Fibroblast of peridontal ligament (primary cell): ENCODE measurements around the gene SLC26A1.
"Not testable (repeated sequence)": the region's sequence is repeated elsewhere in the genome, so short reads cannot be mapped to it uniquely, and the experiment has no call there.

ENCODE experiments used
- DNase-seq: peaks from one replicate; pipeline ENCODE4 v3.0.0-alpha.2; 2010; ENCODE audit errors: extremely low read depth

Gene SLC26A1

GRCh38 chr4:954211-955020 lies 38.8 kb downstream of the SLC26A1 start:
- no peak for DNase-seq

DNA sequence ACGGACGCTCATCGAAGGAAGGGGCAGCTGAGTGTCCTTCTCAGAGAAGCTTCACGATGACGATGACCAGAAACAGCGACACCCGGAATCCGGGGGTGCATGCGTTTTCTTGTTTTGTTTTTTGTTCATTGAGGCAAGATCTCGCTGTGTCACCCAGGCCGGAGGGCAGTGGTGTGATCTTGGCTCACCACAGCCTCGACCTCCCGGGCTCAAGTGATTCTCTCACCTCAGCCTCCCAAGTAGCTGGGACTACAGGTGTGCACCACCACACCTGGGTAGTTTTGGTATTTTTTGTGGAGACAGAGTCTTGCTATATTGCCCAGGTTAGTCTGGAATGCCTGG lies 39.7 kb downstream of the SLC26A1 start:
- no peak for DNase-seq

DNA sequence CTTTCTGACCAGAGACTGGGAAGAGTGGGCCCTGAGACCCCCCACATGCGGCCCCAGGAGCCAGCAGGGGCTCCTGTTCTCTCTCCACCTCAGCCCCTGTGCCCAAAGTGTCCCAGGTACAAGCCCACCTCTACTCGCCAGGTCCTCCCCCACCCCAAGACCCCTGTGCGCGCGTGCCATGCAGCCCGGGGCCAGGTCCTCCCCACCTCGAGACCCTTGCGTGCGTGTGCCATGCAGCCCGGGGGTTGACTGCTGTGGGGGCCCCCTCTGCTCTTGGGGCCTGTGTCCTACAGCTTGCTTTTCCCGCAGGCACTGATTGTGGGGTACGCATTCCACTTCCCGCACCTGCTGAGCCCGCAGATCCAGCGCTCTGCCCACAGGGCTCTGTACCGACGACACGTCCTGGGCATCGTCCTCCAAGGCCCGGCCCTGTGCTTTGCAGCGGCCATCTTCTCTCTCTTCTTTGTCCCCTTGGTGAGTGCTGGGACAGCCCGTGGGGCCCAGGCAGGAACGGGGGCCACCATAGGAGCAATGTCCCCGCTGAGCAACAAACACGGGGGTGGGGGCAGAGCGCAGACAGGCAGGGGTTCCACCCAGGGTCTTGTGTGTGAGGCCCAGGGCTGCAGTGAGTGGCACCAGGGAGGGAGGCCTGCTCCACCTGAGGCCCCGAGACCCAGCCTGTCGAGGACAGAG lies 40.2 kb downstream of the SLC26A1 start:
- DNase-seq, result no peak

DNA sequence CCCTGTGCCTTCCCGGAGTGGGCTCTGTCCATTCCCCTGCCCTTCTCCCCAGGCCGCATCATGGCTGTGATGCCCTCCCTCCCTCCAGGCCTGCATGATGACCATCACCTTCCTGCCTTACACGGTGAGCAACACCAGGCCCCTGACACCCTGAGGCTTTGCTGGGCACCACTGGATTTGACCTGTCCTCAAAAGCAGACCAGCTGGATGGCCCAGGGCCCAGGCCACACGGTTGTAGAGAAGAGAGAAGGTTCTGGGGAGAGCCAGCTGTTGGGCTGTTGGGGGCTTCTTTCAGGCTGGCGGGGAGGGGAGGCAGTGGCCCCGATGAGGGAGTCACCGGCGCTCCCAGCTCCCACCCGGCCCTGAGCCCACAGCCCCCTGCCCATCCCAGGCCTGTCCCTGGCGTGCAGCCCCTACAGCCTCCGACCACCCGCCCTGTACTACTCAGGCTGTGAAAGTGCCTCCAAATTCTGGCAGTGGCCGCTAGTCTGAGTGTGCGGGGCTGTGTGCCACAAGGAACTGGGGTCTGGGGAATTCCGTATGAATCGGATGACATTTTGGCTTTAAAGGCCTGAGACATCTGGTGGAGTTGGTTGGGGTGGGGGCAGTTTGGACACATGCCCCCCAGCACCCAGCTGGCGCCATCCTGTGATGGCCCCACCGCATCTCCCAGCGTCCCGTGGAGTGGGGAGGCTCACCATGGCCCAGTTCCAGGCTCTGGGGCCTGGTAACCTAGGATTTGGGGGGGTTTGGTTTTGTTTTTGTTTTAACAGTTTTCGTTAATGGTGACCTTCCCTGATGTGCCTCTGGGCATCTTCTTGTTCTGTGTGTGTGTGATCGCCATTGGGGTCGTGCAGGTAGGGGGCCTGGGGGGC lies 41.4 kb downstream of the SLC26A1 start:
- DNase-seq, result no peak

GRCh38 chr4:951186-951585 lies 42.0 kb downstream of the SLC26A1 start:
- no peak for DNase-seq

DNA sequence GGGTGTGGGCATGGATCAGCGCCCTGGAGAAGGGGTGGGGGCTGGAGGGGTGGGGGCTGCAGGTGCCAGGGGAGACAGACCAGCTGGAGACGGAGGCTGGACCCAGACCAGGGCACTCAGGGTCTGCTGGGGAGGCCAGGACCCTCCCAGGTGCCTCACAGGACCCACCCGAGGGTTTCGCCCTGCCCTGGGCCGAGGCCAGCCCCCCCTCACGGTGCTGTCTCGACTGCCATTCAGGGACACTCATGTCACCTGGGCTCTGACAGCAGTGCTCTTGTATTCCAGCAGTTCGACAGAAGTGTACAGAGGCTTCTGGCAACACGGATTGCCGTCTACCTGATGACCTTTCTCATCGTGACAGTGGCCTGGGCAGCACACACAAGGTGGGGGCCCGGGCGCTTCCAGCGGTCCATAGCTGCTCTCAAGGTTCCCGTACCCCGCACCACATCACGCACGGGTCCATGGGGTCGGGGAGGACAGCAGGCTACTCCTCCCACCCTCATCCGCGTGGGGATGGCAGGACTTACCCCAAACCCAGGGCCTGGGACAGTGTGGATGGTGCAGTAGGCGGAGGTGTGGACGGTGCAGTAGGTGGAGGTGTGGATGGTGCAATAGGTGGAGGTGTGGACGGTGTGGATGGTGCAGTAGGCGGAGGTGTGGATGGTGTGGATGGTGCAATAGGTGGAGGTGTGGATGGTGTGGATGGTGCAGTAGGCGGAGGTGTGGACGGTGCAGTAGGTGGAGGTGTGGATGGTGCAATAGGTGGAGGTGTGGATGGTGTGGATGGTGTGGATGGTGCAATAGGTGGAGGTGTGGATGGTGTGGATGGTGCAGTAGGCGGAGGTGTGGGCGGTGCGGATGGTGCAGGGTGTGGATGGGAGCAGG lies 42.8 kb downstream of the SLC26A1 start:
- no peak for DNase-seq

- no peak for DNase-seq
Measured at GRCh38 chr4:949656-950055, 43.5 kb downstream of the SLC26A1 start.

GRCh38 chr4:948936-949300 lies 44.3 kb downstream of the SLC26A1 start:
- DNase-seq, result no peak

- DNase-seq, result no peak
Measured at GRCh38 chr4:948101-948935, 44.9 kb downstream of the SLC26A1 start.

GRCh38 chr4:947491-947971 lies 45.7 kb downstream of the SLC26A1 start:
- no peak for DNase-seq

- DNase-seq, result no peak
Measured at GRCh38 chr4:946517-947471, 46.4 kb downstream of the SLC26A1 start.

DNA sequence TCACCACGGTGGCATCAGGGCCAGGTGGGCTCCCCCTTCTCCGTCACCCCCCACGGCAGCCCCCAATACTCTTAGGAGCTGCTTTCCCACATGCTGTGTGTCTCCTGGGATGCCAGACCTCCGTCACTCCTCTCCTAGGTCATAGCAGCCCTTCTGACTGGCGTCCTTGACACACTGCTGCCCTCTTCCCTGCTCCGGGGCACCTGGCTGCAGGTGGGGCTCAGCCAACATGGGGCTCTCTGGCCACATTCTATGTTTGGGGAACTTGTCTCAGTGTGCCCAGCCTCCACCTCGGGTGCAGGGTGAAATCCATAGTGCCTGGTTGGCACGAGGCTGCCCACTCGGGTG lies 47.1 kb downstream of the SLC26A1 start:
- DNase-seq, result no peak

GRCh38 chr4:945274-946102 lies 47.7 kb downstream of the SLC26A1 start:
- no peak for DNase-seq

- DNase-seq, result not testable (repeated sequence)
Measured at GRCh38 chr4:939508-939907, 53.7 kb downstream of the SLC26A1 start.
